ENCODE measurements around the gene SAP30L.

DNA sequence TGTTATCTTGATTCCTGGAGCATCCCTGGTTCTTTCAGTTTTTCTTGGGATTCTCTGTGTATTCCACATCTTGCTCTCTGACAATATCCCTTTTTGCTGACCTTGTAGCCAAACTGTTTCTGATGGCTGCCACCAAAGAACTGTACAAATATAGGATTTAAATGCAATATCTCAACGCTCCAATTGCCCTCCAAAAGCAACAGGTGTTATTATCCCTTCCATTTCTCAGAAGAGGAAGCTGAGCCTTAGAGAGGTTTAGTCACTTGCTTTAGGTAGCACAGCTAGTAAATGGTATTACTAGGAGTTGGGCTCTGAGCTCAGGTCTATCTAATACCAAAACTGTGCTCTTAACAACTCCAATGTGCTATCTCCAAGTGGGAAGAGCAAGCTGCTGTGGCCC, 56.4 kb downstream of the SAP30L start:
- TF ChIP-seq ZNF274 (IDR thresholded peaks at IDR 0.05; ENCODE audit: low read depth, low read length) (no peak), YY1 (IDR thresholded peaks at IDR 0.05; ENCODE audit: insufficient read depth, insufficient read length) (no peak), SUZ12 (IDR thresholded peaks at IDR 0.05; ENCODE audit: extremely low read depth, insufficient read depth, insufficient read length) (no peak)

Measured in NT2/D1 (cell line).